Thoracic aorta (tissue), 2 donors: ENCODE results near the gene SURF2. TPM values are rescaled to one million over a fixed set of nuclear protein-coding genes. Genes with fewer than 3 reads are reported as not detected.
"Not testable (repeated sequence)": the region's sequence is repeated elsewhere in the genome, so short reads cannot be mapped to it uniquely, and the experiment has no call there.

Experiments used
- ATAC-seq: fragments of 150-250 bp; one replicate; pipeline ENCODE4 v1.8.0; 2017; ENCODE audit warnings: low read depth; ENCODE audit not compliant: insufficient number of reproducible peaks, low FRiP score
- DNase-seq: peaks from one replicate; pipeline ENCODE4 v3.0.0-alpha.2; 2020; ENCODE audit warnings: low spot score
- H3K27ac ChIP-seq, 2 donors: fragments of 200-600 bp; sonication (generic); 1 replicate in 1 of 2; 2 replicates in 1 of 2; pipeline ENCODE4 v1.5.1; 2016; ENCODE audit warnings: mild to moderate bottlenecking in 2 of 2, moderate library complexity in 2 of 2
- H3K27me3 ChIP-seq: fragments of 200-600 bp; sonication (generic); replicated peaks from 2 replicates; pipeline ENCODE4 v1.6.0; 2016; ENCODE audit warnings: mild to moderate bottlenecking; ENCODE audit not compliant: insufficient read depth
- H3K36me3 ChIP-seq: fragments of 200-600 bp; sonication (generic); one replicate; pipeline ENCODE4 v1.5.1; 2016
- H3K4me1 ChIP-seq, 2 donors: fragments of 200-600 bp; sonication (generic); 1 replicate in 1 of 2; 2 replicates in 1 of 2; pipeline versions ENCODE4 v1.5.1 to v1.6.0; 2016; ENCODE audit warnings: low read depth in 2 of 2, mild to moderate bottlenecking in 1 of 2; ENCODE audit not compliant: control insufficient read depth in 1 of 2
- H3K4me3 ChIP-seq: fragments of 200-600 bp; sonication (generic); 2 replicates; pipeline ENCODE4 v1.5.1; 2016; ENCODE audit warnings: mild to moderate bottlenecking
- H3K9me3 ChIP-seq: fragments of 200-600 bp; sonication (generic); 2 replicates; pipeline ENCODE4 v1.5.1; 2016
- total RNA-seq, 2 donors: library from RNA; depleted of rRNA; stranded (reverse); fragments of >200 nt; gene quantifications; one replicate each; pipeline versions ENCODE4 v1.1.0 to v1.2.3, GENCODE V29; 2016
- TF ChIP-seq, protein P1 (sequence below): fragments of 200-600 bp; sonication (generic); IDR thresholded peaks from one replicate; pipeline ENCODE4 v1.5.1; 2019; ENCODE audit warnings: antibody characterized with exemption

SURF2 gene
- 10 to 100 TPM in 1 of 2 donors, 1 to 10 TPM in 1; 7.0 to 13.3 TPM for total RNA-seq

DNA sequence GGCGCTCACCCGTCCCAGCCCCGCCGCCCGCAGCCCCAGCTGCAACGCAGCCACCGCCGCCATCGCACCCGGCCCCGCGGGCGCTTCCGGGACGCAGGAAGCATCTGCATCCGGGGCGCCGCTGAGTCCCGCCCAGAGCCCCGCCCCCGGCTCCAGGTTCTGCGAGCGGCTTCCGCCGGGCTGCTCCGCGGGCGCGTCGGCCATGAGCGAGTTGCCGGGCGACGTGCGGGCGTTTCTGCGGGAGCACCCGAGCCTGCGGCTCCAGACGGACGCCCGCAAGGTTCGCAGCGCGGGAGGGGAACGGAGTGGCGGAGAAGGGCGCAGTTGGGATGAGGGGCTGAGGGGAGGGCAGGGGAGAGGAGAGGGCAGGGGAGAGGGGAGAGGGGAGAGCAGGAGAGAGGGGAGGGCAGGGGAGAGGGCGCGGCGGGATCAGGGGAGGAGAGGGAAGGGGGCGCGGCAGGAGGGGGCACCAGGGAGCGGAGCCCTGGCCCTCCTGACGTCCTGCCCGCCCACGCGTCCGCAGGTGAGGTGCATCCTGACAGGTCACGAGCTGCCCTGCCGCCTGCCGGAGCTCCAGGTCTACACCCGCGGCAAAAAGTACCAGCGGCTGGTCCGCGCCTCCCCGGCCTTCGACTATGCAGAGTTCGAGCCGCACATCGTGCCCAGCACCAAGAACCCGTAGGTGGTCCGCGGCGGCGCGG is at the start of gene SURF2, which contains the start of gene SURF1:
SURF2 (plus strand) TSS at position 160 of the 701 bp plus-strand sequence; CDS start at position 203, 43 bp downstream.
SURF1 (minus strand) TSS at position 97 of the 701 bp plus-strand sequence; CDS start at position 63, 34 bp downstream.
- peak; percentile 39 for ATAC-seq
- H3K9me3 ChIP-seq: no peaks in the 10 kb centered on the region
- TF ChIP-seq, protein P1, sequence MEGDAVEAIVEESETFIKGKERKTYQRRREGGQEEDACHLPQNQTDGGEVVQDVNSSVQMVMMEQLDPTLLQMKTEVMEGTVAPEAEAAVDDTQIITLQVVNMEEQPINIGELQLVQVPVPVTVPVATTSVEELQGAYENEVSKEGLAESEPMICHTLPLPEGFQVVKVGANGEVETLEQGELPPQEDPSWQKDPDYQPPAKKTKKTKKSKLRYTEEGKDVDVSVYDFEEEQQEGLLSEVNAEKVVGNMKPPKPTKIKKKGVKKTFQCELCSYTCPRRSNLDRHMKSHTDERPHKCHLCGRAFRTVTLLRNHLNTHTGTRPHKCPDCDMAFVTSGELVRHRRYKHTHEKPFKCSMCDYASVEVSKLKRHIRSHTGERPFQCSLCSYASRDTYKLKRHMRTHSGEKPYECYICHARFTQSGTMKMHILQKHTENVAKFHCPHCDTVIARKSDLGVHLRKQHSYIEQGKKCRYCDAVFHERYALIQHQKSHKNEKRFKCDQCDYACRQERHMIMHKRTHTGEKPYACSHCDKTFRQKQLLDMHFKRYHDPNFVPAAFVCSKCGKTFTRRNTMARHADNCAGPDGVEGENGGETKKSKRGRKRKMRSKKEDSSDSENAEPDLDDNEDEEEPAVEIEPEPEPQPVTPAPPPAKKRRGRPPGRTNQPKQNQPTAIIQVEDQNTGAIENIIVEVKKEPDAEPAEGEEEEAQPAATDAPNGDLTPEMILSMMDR: no peak
- peak within 1 kb of the TSS; percentile 88 for H3K4me3 ChIP-seq
- peak; percentile 45 for DNase-seq
- H3K27me3 ChIP-seq: no peaks in the 10 kb centered on the region
- peak within 1 kb of the TSS; percentile 56 to 58 for H3K27ac ChIP-seq
- H3K36me3 ChIP-seq: peaks cover 10% of the 10 kb centered on the region
- H3K4me1 ChIP-seq: peaks cover 15 to 28% of the 10 kb centered on the region in 2 donors

DNA sequence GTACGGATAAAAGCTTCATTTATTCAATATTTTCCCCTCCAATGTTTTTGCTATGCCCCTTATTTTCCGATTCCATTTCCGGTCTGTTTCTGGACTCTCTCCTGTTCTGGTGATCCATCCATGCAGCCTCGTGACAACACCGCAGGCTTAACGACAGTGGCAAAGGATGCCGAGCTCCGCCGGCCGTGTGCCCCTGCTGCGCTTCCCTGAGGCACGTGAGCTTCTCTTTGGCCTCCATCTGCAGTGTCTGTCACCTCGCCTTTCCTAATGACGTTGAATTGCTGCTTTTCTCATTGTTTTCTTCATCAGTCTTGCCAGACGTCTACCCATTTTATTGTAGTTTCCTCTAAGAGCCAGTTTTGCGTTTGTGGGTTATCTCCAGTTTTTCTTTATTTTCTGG is 49.0 kb upstream of the SURF2 start:
- DNase-seq (no peak), ATAC-seq (no peak)
- H3K4me1 ChIP-seq: no peaks in the 10 kb centered on the region
- no peak overlapping the region for H3K4me3 ChIP-seq
- TF ChIP-seq, protein P1: no peak
- no peaks in the 10 kb centered on the region for H3K27me3 ChIP-seq
- H3K36me3 ChIP-seq: no peaks in the 10 kb centered on the region
- H3K27ac ChIP-seq: no peak overlapping the region
- H3K9me3 ChIP-seq: no peaks in the 10 kb centered on the region

DNA sequence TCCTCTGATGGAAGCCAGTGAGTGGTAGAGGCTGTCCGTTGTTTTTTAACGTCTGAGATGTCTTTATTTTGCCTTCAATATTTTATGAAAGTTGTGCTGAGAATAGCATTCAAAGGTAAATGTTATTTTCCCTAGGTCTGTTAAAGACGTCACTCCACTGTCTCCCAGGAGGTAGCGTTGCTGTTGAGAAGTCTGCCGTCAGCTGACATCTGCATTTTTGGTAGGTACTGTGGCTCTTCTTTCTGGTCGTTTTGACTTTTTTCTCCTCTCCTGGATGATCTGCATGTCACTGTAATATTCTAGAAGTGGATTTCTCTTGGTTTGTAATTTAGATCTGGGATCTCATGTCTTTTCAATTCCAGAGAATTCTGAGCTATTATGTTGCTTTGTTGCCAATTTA is 46.7 kb upstream of the SURF2 start:
- ATAC-seq: no peak
- Histone ChIP-seq H3K9me3 (no peaks in the 10 kb centered on the region), H3K27ac (no peak overlapping the region), H3K4me1 (no peaks in the 10 kb centered on the region), H3K27me3 (no peaks in the 10 kb centered on the region), H3K36me3 (no peaks in the 10 kb centered on the region), H3K4me3 (no peak overlapping the region)
- TF ChIP-seq, protein P1: no peak
- DNase-seq: no peak

DNA sequence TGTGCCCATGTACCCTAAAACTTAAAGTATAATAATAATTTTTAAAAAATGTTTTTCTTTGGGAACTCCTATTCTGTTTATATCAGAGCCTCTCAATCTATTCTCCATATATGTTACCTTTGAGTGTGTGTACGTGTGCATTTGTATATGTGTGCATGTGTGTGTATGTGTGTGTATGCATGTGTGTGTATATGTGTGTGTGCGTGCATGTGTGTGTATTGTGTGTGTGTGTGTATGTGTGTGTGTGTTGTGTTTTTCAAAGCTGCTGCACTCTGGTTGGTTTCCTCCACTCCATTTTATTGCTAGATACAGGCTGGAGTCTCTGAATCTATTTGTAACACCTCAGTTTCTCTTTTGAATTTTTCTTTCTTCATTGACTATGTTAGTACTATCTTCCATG is 40.4 kb upstream of the SURF2 start:
- DNase-seq (no peak), ATAC-seq (no peak)
- Histone ChIP-seq H3K4me1 (no peaks in the 10 kb centered on the region), H3K27ac (no peak overlapping the region), H3K27me3 (no peaks in the 10 kb centered on the region), H3K4me3 (no peak overlapping the region), H3K36me3 (no peaks in the 10 kb centered on the region), H3K9me3 (no peaks in the 10 kb centered on the region)
- TF ChIP-seq, protein P1: no peak

DNA sequence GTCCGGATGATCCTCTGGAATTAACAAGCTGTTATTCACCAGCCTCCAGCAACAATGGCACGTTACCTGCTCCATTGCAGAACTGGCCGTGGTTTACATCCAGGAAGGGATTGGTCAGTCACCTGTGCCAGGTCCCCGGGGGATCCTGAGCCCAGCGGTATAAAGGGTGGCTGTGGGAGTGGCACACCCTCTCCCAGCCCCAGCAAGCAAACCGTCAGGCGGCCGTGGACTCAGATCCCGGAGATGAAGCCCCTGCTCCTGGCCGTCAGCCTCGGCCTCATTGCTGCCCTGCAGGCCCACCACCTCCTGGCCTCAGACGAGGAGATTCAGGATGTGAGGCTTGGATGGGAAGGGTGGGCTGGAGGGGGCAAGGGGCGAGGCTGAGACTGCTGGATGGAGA is 38.8 kb upstream of the SURF2 start:
- H3K4me1 ChIP-seq, ATAC-seq, H3K4me3 ChIP-seq, DNase-seq, H3K27ac ChIP-seq, H3K9me3 ChIP-seq, H3K36me3 ChIP-seq, H3K27me3 ChIP-seq: not testable (repeated sequence)
